Renal pelvis (tissue), 4 donors: ENCODE measurements around the gene IFIT1. TPM values are rescaled to one million over a fixed set of nuclear protein-coding genes. Genes with fewer than 3 reads are reported as not detected.
"Not testable (repeated sequence)": the region's sequence is repeated elsewhere in the genome, so short reads cannot be mapped to it uniquely, and the experiment has no call there.

Experiments used
- DNase-seq: peaks from one replicate; pipeline ENCODE4 v3.0.0-alpha.2; 2013
- polyA plus RNA-seq, 3 donors: library from polyadenylated mRNA; unstranded; fragments of 120-200 nt; gene quantifications; one replicate each; pipeline ENCODE4 v1.2.1, GENCODE V29; 2013; ENCODE audit not compliant: insufficient read length in 3 of 3

IFIT1 gene
- polyA plus RNA-seq, 3 donors: 13.1 to 18.1 (median 18.0) TPM

DNA sequence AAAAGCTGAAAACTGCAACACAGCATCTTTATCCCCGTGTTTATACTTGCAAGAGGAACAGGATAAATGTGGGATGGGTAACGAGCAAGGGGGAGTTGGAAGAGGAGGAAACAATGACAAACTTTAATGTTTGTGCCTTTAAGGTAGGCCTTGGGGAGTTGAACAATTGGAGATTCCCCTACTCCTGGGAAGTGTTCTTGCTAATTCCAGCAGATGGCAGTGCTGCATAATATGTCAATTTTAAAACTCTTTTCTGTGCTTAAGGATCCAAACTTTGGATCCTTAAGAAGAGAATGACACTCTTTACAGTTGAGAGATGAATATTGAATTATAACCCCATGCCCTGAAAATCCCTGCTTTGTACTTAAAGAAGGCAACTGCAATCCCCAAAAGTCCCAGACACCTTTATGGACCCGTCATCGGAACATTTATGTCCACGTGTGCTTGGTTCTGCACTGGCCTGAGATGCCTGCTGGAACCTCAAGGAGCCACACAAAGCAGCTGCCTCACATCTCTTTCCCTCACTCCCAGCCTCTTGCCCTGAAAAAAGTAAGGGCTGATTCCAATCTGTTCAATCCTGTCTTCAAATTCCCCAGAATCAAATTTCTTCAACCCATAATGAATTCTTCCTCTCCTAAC, 33.9 kb downstream of the IFIT1 start:
- peak; percentile 52 for DNase-seq

GRCh38 chr10:89427629-89428028, 35.2 kb downstream of the IFIT1 start:
- no peak for DNase-seq

GRCh38 chr10:89428877-89429276, 36.5 kb downstream of the IFIT1 start:
- DNase-seq: no peak

DNA sequence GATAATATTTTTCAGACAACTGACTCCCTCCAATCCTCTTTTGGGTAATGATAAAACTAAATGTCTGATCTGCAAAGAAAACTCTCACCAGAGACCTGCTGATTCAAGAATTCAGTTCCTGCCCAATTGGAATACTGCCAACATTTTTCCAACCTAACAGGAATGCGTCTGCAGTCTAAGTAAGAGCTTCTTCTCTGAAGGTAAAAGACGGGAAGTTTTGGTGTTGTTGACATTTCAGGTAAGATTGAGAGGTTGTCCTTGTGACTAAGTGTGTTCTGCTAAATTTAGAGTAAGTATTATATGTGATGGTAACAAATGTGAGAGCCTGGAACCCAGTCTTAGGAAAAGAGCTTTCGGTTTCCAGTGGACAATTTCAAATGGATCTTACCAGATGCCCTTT, 39.6 kb downstream of the IFIT1 start:
- peak; percentile 31 for DNase-seq

- DNase-seq: no peak
Measured at GRCh38 chr10:89438525-89438924, 46.1 kb downstream of the IFIT1 start.

DNA sequence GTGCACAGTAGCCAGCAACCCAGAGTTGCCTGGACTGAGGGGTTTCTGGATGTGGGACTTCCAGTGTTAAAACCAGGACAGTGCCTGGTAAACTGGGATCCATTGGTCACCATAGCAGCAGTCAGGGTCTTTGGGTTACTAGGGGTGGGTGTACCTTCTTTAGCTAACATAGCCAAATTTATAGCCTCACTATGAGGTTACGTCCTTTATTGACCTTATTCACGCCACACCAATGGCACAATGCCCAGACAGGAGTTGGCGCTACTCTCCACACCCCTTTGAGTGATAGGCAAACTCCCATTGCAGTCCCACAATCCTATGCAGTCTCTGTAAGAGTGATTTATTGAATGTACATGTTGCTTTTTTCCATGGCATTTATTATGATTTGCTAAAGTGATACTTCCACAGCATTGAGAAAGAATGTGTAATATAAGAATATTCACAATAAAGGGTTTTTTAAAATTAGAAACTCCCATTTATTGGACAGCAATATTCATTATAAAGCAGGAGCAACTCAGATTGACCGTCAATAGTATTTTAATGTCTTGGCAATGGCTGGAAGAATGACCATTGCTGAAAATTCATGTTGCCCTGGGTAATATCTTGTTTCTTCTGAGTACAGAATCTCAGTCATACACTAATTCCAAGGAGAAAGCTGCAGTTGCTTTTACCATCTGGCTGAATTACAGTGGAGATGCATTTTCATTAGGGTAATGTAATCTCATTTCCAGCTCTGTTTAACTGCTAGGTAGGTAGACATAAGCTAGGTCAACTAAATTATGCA, 48.0 kb downstream of the IFIT1 start:
- no peak for DNase-seq

DNA sequence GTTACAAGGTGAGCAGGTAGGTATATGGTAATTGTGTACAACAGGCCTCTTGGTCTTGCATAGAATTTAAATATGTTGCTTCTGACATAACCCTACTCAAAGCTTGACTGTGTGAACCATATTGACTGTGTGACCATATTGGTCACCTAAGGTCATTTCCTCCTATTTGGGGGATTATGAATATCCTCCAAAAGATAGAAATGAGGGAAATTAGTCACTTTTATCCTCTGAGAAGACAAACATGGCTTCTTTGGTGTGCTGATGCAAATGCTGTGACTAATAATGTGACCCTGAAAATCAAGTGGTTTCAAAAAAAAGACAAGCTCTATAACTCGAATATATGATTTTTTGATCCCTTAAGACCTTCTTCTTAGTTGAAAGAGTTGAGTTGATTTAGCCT, 49.9 kb downstream of the IFIT1 start:
- no peak for DNase-seq

- DNase-seq: not testable (repeated sequence)
Measured at GRCh38 chr10:89444819-89445218, 52.4 kb downstream of the IFIT1 start.

DNA sequence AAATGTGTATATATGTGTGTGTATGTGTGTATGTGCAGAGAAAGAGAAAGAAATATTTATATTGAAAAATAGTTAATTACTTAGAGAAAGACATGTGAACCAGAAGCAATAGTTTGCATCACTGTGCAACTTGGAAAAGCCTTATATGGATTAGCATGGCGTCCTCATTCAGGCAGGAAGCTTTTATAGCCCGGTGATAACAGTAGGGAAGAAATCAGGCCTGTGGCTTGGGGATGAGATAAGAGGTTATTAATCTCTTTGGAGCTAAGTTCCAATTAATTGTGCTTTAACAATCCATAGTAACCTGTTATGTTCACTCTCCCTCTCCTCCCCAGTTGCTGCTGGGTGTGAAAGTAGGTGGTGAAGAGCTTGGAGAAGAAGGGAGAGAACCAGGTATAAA, 58.5 kb downstream of the IFIT1 start:
- DNase-seq: no peak

DNA sequence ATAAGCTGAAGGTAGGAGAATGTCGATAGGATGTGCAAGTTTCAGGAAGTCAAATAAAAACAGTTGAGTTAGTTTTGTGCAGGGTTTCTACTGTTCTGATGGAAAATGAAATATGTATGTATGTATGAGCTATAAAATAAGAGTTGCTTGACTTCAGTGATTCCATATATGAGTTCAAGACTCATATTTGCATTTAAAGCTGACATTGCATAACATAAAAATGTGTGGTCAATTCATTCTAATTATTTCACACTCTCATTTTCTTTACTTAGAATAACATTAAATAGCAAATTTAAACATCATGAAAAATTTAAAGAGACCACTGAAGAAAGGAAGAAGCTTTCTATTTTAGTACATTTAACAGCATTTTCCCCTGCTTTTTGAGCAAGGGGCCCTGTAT, 59.8 kb downstream of the IFIT1 start:
- no peak for DNase-seq

- DNase-seq: no peak
Measured at GRCh38 chr10:89454561-89455347, 62.3 kb downstream of the IFIT1 start.

Other genes with a start within 250 kb of the IFIT1 start
- under 1 TPM in 2 of 3 donors, not detected in 1; 0.13 to 0.21 TPM for gene CH25H, start 185.3 kb upstream of the IFIT1 start, polyA plus RNA-seq
- gene LIPA, start 140.8 kb upstream of the IFIT1 start, polyA plus RNA-seq: 10 to 100 TPM; 45.4 to 48.2 (median 47.4) TPM
- 1 to 10 TPM; 7.1 to 9.6 (median 8.1) TPM for gene IFIT2, start 90.6 kb upstream of the IFIT1 start, polyA plus RNA-seq
- gene IFIT3, start 64.6 kb upstream of the IFIT1 start, polyA plus RNA-seq: 10 to 100 TPM; 10.5 to 14.8 (median 11.0) TPM
- gene IFIT1B, start 14.6 kb upstream of the IFIT1 start, polyA plus RNA-seq: under 1 TPM in 2 of 3 donors, not detected in 1; 0.04 to 0.09 TPM
- 10 to 100 TPM; 14.4 to 17.4 (median 15.6) TPM for gene IFIT5, start 21.9 kb downstream of the IFIT1 start, polyA plus RNA-seq
- 10 to 100 TPM; 18.7 to 32.1 (median 29.7) TPM for gene SLC16A12, start 143.0 kb downstream of the IFIT1 start, polyA plus RNA-seq